H9 (cell line): ENCODE results near the gene PRCD. TPM values are rescaled to one million over a fixed set of nuclear protein-coding genes. Genes with fewer than 3 reads are reported as not detected.
A peak's percentile ranks its signal among the peaks of the same experiment; 100 is the strongest.

Experiments
- DNase-seq: peaks from one replicate; pipeline ENCODE4 v3.0.0-alpha.2; 2017
- H2AFZ ChIP-seq: one replicate; pipeline ENCODE4 v1.6.1; 2013; ENCODE audit warnings: mild to moderate bottlenecking, low read length, control low read depth, moderate library complexity
- H2AK5ac ChIP-seq: 2 replicates; pipeline ENCODE4 v1.6.1; 2013; ENCODE audit warnings: low read length, control low read depth, mixed read lengths; ENCODE audit not compliant: insufficient read length
- H2BK120ac ChIP-seq: one replicate; pipeline ENCODE4 v1.6.1; 2013; ENCODE audit warnings: low read depth, mild to moderate bottlenecking, low read length, control low read depth, inconsistent platforms; ENCODE audit not compliant: poor library complexity, severe bottlenecking
- H2BK12ac ChIP-seq: 2 replicates; pipeline ENCODE4 v1.6.1; 2013; ENCODE audit warnings: low read length, control low read depth, mixed read lengths, low read depth; ENCODE audit not compliant: insufficient read length
- H2BK15ac ChIP-seq: 2 replicates; pipeline ENCODE4 v1.6.1; 2013; ENCODE audit warnings: low read depth, low read length, control low read depth
- H2BK20ac ChIP-seq: one replicate; pipeline ENCODE4 v1.6.1; 2013; ENCODE audit warnings: low read depth, mild to moderate bottlenecking, low read length, control low read depth, inconsistent platforms; ENCODE audit not compliant: poor library complexity, severe bottlenecking
- H2BK5ac ChIP-seq: 2 replicates; pipeline ENCODE4 v1.6.1; 2013; ENCODE audit warnings: low read length, control low read depth, mixed read lengths; ENCODE audit not compliant: insufficient read length
- H3K14ac ChIP-seq: 2 replicates; pipeline ENCODE4 v1.6.1; 2013; ENCODE audit warnings: low read length, control low read depth; ENCODE audit not compliant: insufficient read depth
- H3K18ac ChIP-seq: 2 replicates; pipeline ENCODE4 v1.6.1; 2013; ENCODE audit warnings: low read depth, mild to moderate bottlenecking, mixed read lengths, low read length, control low read depth; ENCODE audit not compliant: insufficient read length
- H3K23ac ChIP-seq: 2 replicates; pipeline ENCODE4 v1.6.1; 2013; ENCODE audit warnings: low read length, control low read depth, mixed read lengths, low read depth; ENCODE audit not compliant: insufficient read length
- H3K23me2 ChIP-seq: 2 replicates; pipeline ENCODE4 v1.6.1; 2013; ENCODE audit warnings: low read depth, mild to moderate bottlenecking, mixed read lengths, low read length, control low read depth; ENCODE audit not compliant: insufficient read length, poor library complexity, severe bottlenecking
- H3K27ac ChIP-seq: 2 replicates; pipeline ENCODE4 v1.5.1; 2013; ENCODE audit warnings: low read length, control low read depth, mixed read lengths, low read depth; ENCODE audit not compliant: insufficient read length
- H3K27me3 ChIP-seq: 2 replicates; pipeline ENCODE4 v1.6.1; 2013; ENCODE audit warnings: low read length, control low read depth, inconsistent platforms; ENCODE audit not compliant: insufficient read depth
- H3K4ac ChIP-seq: 2 replicates; pipeline ENCODE4 v1.6.1; 2013; ENCODE audit warnings: low read depth, mild to moderate bottlenecking, control low read depth, inconsistent platforms, low read length, moderate library complexity
- H3K4me1 ChIP-seq: 2 replicates; pipeline ENCODE4 v1.6.1; 2013; ENCODE audit warnings: low read length, control low read depth, inconsistent platforms; ENCODE audit not compliant: insufficient read depth
- H3K4me2 ChIP-seq: 2 replicates; pipeline ENCODE4 v1.6.1; 2013; ENCODE audit warnings: low read length, control low read depth, mixed read lengths; ENCODE audit not compliant: insufficient read length, insufficient read depth
- H3K56ac ChIP-seq: 2 replicates; pipeline ENCODE4 v1.6.1; 2013; ENCODE audit warnings: low read depth, mild to moderate bottlenecking, mixed read lengths, low read length, control low read depth; ENCODE audit not compliant: insufficient read length
- H3K79me1 ChIP-seq: 2 replicates; pipeline ENCODE4 v1.6.1; 2013; ENCODE audit warnings: low read depth, mild to moderate bottlenecking, moderate library complexity, low read length, control low read depth, inconsistent platforms; ENCODE audit not compliant: insufficient read depth, poor library complexity, severe bottlenecking
- H3K79me2 ChIP-seq: 2 replicates; pipeline ENCODE4 v1.6.1; 2013; ENCODE audit warnings: low read length, control low read depth, inconsistent platforms; ENCODE audit not compliant: insufficient read depth
- H3K9ac ChIP-seq: 2 replicates; pipeline ENCODE4 v1.6.1; 2013; ENCODE audit warnings: low read length, control low read depth, mixed read lengths; ENCODE audit not compliant: insufficient read length; ENCODE audit errors: extremely low read depth
- H3K9me3 ChIP-seq: one replicate; pipeline ENCODE4 v1.6.1; 2013; ENCODE audit warnings: low read depth, low read length, inconsistent platforms; ENCODE audit not compliant: control insufficient read depth
- H3T11ph ChIP-seq: one replicate; pipeline ENCODE4 v1.6.1; 2013; ENCODE audit warnings: mild to moderate bottlenecking, low read length, control low read depth, inconsistent platforms
- H4K20me1 ChIP-seq: one replicate; pipeline ENCODE4 v1.6.1; 2013; ENCODE audit not compliant: control insufficient read depth, insufficient read length, insufficient read depth
- H4K5ac ChIP-seq: 2 replicates; pipeline ENCODE4 v1.6.1; 2013; ENCODE audit warnings: low read depth, mild to moderate bottlenecking, mixed read lengths, low read length, control low read depth; ENCODE audit not compliant: insufficient read length
- H4K8ac ChIP-seq: replicated peaks from 2 replicates; pipeline ENCODE4 v1.6.1; 2013; ENCODE audit warnings: low read length, control low read depth, mixed read lengths, low read depth; ENCODE audit not compliant: insufficient read length
- H4K91ac ChIP-seq: 2 replicates; pipeline ENCODE4 v1.6.1; 2013; ENCODE audit warnings: low read depth, mild to moderate bottlenecking, moderate library complexity, mixed read lengths, low read length, control low read depth; ENCODE audit not compliant: insufficient read length
- H3K27ac Mint-ChIP-seq, 3 experiments: 2 replicates in 2 of 3; 3 replicates in 1 of 3; pipeline ENCODE4 v1.8.0; 2020 to 2021; ENCODE audit warnings: mixed read lengths in 3 of 3, mild to moderate bottlenecking in 1 of 3, moderate library complexity in 1 of 3
- H3K27me3 Mint-ChIP-seq: 2 replicates; pipeline ENCODE4 v1.8.0; 2021; ENCODE audit warnings: low read depth, mild to moderate bottlenecking, moderate library complexity, mixed read lengths
- H3K36me3 Mint-ChIP-seq, 3 experiments: 2 replicates in 2 of 3; 3 replicates in 1 of 3; pipeline ENCODE4 v1.8.0; 2020 to 2021; ENCODE audit warnings: low read depth in 3 of 3, mixed read lengths in 3 of 3; ENCODE audit not compliant: insufficient read depth in 1 of 3
- H3K4me1 Mint-ChIP-seq, 2 experiments: 2 replicates each; pipeline ENCODE4 v1.8.0; 2020; ENCODE audit warnings: mixed read lengths in 2 of 2
- H3K4me3 Mint-ChIP-seq, 2 experiments: 2 replicates in 1 of 2; 3 replicates in 1 of 2; pipeline ENCODE4 v1.8.0; 2020 to 2021; ENCODE audit warnings: mild to moderate bottlenecking in 2 of 2, mixed read lengths in 2 of 2, moderate library complexity in 1 of 2
- H3K9me3 Mint-ChIP-seq, 2 experiments: 2 replicates in 1 of 2; 3 replicates in 1 of 2; pipeline ENCODE4 v1.8.0; 2020; ENCODE audit warnings: mild to moderate bottlenecking in 2 of 2, mixed read lengths in 2 of 2, moderate library complexity in 1 of 2
- CTCF ChIP-seq: fragments of 200-600 bp; sonication (generic); conservative IDR thresholded peaks from 3 replicates; pipeline ENCODE4 v1.8.0; 2021; ENCODE audit warnings: antibody characterized with exemption, mild to moderate bottlenecking
- WGBS: extraction: QIAGEN DNeasy Blood & Tissue Kit; methylation state at CpG from one replicate; pipeline ENCODE4 v1.1.7; 2013; ENCODE audit warnings: missing lambda C conversion rate, low lambda C conversion rate, mixed read lengths; ENCODE audit not compliant: insufficient read length; ENCODE audit errors: extremely low coverage; 5-methylcytosine and 5-hydroxymethylcytosine counted together
- total RNA-seq: library from RNA; stranded (reverse); gene quantifications from 2 replicates; pipeline ENCODE4 v1.2.1, GENCODE V29; 2021

The PRCD gene
- total RNA-seq, 1 experiment from 2014 or later = 0.46 TPM

GRCh38 chr17:76567634-76568432, 28.0 kb downstream of the PRCD start:
- WGBS = no CpG with 5 or more reads among the region's 14 CpGs
- Mint-ChIP-seq H3K27me3 (no peaks in the 10 kb centered on the region), H3K9me3 (no peaks in the 10 kb centered on the region), H3K4me1 (peaks cover 38 to 42% of the 10 kb centered on the region in 2 experiments), H3K4me3 (no peak overlapping the region; a peak in 1 of 5 replicates), H3K27ac (peak overlapping the region in 1 of 3 experiments; percentile 57; a peak in 3 of 7 replicates), H3K36me3 (peaks cover 14 to 42% (median 23%) of the 10 kb centered on the region in 3 experiments; a peak in 6 of 7 replicates)
- Histone ChIP-seq H4K5ac (no peak overlapping the region), H2BK20ac (no peak overlapping the region), H4K91ac (no peak overlapping the region), H2BK5ac (no peak overlapping the region), H3K4ac (no peak overlapping the region), H2AK5ac (no peak overlapping the region), H3K18ac (no peak overlapping the region), H2BK120ac (no peak overlapping the region), H3K4me2 (no peak overlapping the region), H3K56ac (no peak overlapping the region), H3K79me2 (no peaks in the 10 kb centered on the region), H3T11ph (no peak overlapping the region), H4K20me1 (no peaks in the 10 kb centered on the region), H3K79me1 (no peaks in the 10 kb centered on the region), H3K14ac (no peak overlapping the region), H3K23ac (no peak overlapping the region), H2AFZ (no peak overlapping the region), H3K9me3 (no peaks in the 10 kb centered on the region), H2BK15ac (no peak overlapping the region), H3K27me3 (no peaks in the 10 kb centered on the region), H3K4me1 (no peaks in the 10 kb centered on the region; the same call in 1 of the 2 replicates), H3K9ac (no peak overlapping the region), H4K8ac (no peak overlapping the region), H3K27ac (no peak overlapping the region), H2BK12ac (no peak overlapping the region), H3K23me2 (no peaks in the 10 kb centered on the region)
- TF ChIP-seq CTCF = no peak
- DNase-seq = peak; percentile 53
